GM18868 (cell line): ENCODE data around the gene NTSR2.

Experiments used
- ATAC-seq: cut with Tn5 transposase; IDR thresholded peaks from one replicate; pipeline ENCODE4 v1.9.1; 2021; ENCODE audit warnings: mild to moderate bottlenecking, moderate library complexity; ENCODE audit not compliant: unreplicated experiment

NTSR2 gene

DNA sequence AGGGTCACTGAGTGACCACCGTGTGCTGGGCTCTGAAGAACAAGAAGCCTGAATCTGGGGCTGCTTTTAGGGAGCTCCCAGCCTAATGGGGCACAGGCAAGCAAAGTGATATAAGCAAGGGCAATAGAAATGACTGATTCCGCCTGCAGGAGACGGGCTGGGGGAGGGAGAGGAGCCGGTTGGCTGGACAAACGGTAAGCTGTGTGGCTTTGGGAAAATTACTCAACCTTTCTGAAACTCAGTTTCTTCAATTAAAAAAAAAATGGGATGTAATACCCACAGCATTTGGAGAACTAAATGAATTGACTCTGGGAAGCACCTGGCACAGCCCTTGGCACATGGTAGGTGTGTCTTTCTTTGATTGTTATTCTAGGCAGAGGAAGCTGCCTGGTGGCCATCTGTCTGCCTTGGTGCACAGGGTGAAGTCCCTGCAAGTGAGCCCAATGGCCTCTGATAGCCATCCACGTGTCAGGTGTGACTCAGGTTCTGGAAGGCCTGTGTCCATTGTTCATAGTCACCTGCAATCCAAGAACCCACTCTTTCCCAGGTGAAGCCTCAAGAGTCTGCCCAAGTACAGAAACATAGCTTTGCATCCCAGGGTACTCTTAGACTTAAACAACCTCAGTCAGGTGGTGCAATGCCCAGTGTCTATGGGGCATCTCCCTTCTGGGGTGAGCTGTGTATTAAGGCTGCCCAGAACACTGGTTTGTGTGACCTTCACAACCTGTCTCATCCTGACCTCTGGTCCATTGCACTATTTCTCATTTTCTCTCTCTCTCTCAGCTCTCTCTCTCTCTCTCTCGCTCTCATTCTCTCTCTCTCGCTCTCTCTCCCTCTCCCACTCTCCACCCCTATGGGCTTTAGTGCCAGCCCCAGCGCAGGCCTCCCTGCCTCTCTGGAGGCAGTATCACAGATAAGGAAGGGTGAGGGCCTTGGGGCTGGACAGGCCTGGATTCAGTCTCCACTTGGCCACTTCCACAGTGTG lies 30.0 kb upstream of the NTSR2 start:
- ATAC-seq, result no peak

GRCh38 chr2:11698009-11698922 lies 28.3 kb upstream of the NTSR2 start:
- ATAC-seq, result no peak

DNA sequence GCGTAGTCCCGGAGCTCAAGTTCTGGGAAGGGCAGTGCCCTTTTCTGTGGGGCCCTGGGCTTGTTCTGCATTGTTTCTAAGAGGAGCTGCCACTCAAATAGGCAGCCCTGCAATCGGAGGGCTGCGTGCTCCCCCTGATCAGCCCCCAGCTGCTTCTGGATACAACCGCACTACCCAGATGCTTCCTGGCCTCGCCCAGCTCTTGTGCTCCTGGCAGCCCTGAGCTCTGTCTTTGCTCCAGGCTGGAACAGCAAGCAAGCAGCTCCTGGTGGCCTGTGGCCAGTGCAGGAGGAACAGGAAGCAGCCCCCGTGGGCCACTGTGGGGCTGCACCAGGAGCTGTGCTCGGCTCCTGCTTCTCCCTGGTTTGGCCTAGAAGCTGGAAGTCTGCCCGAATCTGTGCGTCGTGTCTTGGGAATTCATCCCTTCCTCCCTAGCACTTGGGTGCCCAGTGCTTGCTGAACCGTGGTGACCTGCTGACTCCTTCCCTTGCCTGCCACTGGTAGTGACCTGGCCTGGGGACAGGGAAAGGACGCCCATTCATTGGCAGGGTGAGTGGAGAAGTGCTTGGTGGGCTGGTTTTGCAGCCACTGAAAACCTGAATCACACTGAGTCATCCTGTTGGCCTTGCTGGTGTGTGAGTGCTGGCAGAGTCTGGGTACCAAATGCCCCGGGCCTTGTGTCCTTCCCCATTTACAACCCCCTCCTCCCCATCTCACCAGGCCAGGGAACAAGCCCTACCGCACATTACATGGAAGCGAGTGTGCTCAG lies 27.3 kb upstream of the NTSR2 start:
- no peak for ATAC-seq

DNA sequence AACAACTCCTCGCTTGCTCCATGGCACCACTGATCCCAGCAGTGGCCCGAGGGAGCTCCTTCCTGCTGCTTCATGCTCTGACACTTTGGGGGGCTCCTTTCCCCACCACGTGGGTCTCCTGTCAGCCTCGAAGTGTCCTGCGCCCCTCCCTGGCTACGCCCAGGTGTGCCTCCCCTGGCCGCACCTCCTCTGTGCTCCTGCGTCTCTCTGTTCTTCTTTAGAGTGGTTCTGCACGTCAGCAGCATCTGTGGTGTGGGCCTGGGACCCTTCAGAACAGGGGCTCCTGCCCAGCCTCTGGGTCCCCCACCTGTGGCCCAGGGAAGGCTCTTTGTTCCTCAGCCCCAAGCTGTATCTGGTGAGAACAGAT lies 26.7 kb upstream of the NTSR2 start:
- ATAC-seq, result no peak

GRCh38 chr2:11695576-11695975 lies 25.6 kb upstream of the NTSR2 start:
- ATAC-seq, result no peak

- ATAC-seq, result peak; percentile 74
Observed at GRCh38 chr2:11692966-11693521, 23.0 kb upstream of the NTSR2 start.

DNA sequence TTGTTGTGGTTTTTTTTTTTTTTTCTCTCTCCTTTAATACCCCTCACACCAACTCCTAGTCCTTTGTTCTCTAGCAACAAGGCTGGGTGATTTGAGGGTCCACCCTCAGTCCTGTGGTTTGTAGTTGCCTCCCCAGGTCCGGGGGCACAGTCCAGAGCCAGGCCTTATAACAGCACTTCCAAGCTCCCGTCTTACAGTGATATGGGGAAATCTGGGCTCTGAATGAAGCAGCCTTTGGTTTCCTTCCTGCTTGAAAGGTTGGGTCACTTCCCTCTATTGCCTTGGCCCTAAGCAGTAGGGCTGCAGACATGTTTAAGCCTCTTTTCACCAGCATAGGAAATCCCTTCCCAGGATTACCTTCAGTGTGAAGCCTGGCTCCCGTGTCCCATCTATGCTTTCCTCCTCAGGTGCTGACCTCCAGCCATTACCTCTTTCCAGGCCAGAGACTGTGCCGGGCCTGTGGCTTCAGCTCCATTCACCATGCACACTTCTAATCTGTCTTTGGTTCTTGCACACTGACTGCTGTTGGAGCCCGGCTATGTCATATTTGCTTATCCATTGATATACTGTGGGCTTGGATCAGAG lies 21.2 kb upstream of the NTSR2 start:
- ATAC-seq, result no peak

GRCh38 chr2:11688222-11689069 lies 18.5 kb upstream of the NTSR2 start:
- peak; percentile 93 for ATAC-seq

GRCh38 chr2:11687736-11688135 lies 17.7 kb upstream of the NTSR2 start:
- no peak for ATAC-seq

- no peak for ATAC-seq
Observed at GRCh38 chr2:11685906-11686470, 16.0 kb upstream of the NTSR2 start.

GRCh38 chr2:11684894-11685460 lies 15.0 kb upstream of the NTSR2 start:
- ATAC-seq, result no peak

GRCh38 chr2:11683966-11684365 lies 14.0 kb upstream of the NTSR2 start:
- no peak for ATAC-seq

DNA sequence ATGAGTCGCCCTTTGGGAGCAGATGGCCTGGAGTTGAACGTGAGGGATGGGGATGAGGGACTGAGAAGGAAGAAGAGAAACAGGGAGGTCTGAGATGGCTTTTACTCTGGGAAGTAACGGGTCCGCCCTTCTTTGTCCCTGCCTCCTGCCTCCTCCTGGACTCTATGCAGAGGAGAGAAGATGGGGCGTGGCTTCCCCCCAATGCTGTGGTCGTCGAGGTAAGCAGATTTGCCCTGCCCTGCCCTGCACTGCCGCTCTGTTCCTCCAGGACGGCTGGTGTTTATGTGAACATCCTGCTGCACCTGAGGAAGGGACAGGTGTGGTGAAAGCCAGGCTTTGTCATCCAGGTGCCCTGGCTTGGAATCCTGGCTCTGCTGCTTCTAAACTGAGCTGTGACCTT lies 13.5 kb upstream of the NTSR2 start:
- no peak for ATAC-seq

GRCh38 chr2:11682590-11682915 lies 12.6 kb upstream of the NTSR2 start:
- no peak for ATAC-seq

- peak; percentile 57 for ATAC-seq
Observed at GRCh38 chr2:11681722-11682589, 12.0 kb upstream of the NTSR2 start.

GRCh38 chr2:11680901-11681721 lies 11.1 kb upstream of the NTSR2 start:
- no peak for ATAC-seq
